Panc1 (cell line): ENCODE measurements around the gene CTNND2. TPM values are rescaled to one million over a fixed set of nuclear protein-coding genes. Genes with fewer than 3 reads are reported as not detected.

Experiments used
- ATAC-seq: fragments of 200-7000 bp; cut with Tn5 transposase; 2 replicates; pipeline ENCODE4 v1.9.1; 2020; ENCODE audit warnings: mild to moderate bottlenecking, moderate library complexity
- BruUV-seq: library from RNA; stranded (reverse); fragments of 400-500 nt; replicated peaks from 2 replicates; lab custom pipeline; 2021; lab: Mats Ljungman, UMichigan
- CTCF ChIA-PET: fragments of 300-600 bp; sonication (Branson Sonifier 250); formaldehyde crosslinking; loops from one replicate; lab custom pipeline; 2022; ENCODE audit warnings: antibody characterized with exemption; lab: Charles Lee
- POLR2A ChIA-PET: fragments of 300-600 bp; sonication (Branson Sonifier 250); formaldehyde crosslinking; loops from one replicate; lab custom pipeline; 2022; ENCODE audit warnings: antibody characterized with exemption; lab: Charles Lee
- DNase-seq: peaks from one replicate; pipeline ENCODE4 v3.0.0-alpha.2; 2010; ENCODE audit warnings: low read depth, low spot score
- H3K27ac ChIP-seq: 2 replicates; pipeline ENCODE4 v1.5.1; 2011; ENCODE audit warnings: mild to moderate bottlenecking, low read length, inconsistent platforms
- H3K27me3 ChIP-seq: fragments of 200-500 bp; sonication (Bioruptor generic); 2 replicates; pipeline ENCODE4 v1.6.0; 2014; ENCODE audit warnings: low read length, inconsistent platforms; ENCODE audit not compliant: control insufficient read depth, insufficient read depth
- H3K36me3 ChIP-seq: fragments of 200-500 bp; sonication (Bioruptor generic); 2 replicates; pipeline ENCODE4 v1.5.1; 2014; ENCODE audit warnings: inconsistent platforms, mild to moderate bottlenecking, low read length, moderate library complexity; ENCODE audit not compliant: control insufficient read depth, insufficient read depth
- H3K4me1 ChIP-seq: 2 replicates; pipeline ENCODE4 v1.5.1; 2011; ENCODE audit warnings: inconsistent platforms, mild to moderate bottlenecking, low read length, moderate library complexity; ENCODE audit not compliant: control insufficient read depth, insufficient read depth
- H3K4me3 ChIP-seq, 2 experiments: 2 replicates each; pipeline ENCODE4 v1.5.1; 2011 to 2012; ENCODE audit warnings: low read depth in 2 of 2, low read length in 2 of 2, mild to moderate bottlenecking in 2 of 2, inconsistent platforms in 1 of 2, moderate library complexity in 1 of 2
- H3K9me3 ChIP-seq: fragments of 200-500 bp; sonication (Bioruptor generic); 2 replicates; pipeline ENCODE4 v1.5.1; 2014; ENCODE audit warnings: low read depth, mild to moderate bottlenecking, inconsistent platforms, low read length, moderate library complexity; ENCODE audit not compliant: control insufficient read depth, insufficient read depth
- CTCF ChIP-seq: fragments of 450-650 bp; IDR thresholded peaks from 2 replicates; pipeline ENCODE4 v1.5.1; 2017; ENCODE audit warnings: mild to moderate bottlenecking
- POLR2AphosphoS5 ChIP-seq: IDR thresholded peaks from 2 replicates; pipeline ENCODE4 v1.6.1; 2012; ENCODE audit warnings: mild to moderate bottlenecking, low read depth, low read length, moderate library complexity
- REST ChIP-seq, 2 experiments: IDR thresholded peaks; 2 replicates each; pipeline ENCODE4 v1.6.1; 2011 to 2012; ENCODE audit warnings: low read depth in 2 of 2, control low read depth in 1 of 2, low read length in 1 of 2, mild to moderate bottlenecking in 1 of 2, moderate library complexity in 1 of 2; ENCODE audit not compliant: insufficient read depth in 1 of 2
- SIN3A ChIP-seq: IDR thresholded peaks from 2 replicates; pipeline ENCODE4 v1.6.1; 2012; ENCODE audit warnings: low read depth, mild to moderate bottlenecking, low read length, moderate library complexity, borderline replicate concordance; ENCODE audit not compliant: insufficient read depth
- TCF7L2 ChIP-seq: IDR thresholded peaks from 2 replicates; pipeline ENCODE4 v1.6.1; 2011; ENCODE audit warnings: mild to moderate bottlenecking, low read depth, low read length, inconsistent platforms
- in situ Hi-C: cut with HindIII; loops from 2 replicates; pipeline ENCODE4 v1.10.0; 2016; ENCODE audit warnings: low sequenced_read_pairs, low pct_unique_long_range_greater_than_20kb
- intact Hi-C: fragments of 100-400 bp; cut with micrococcal nuclease; formaldehyde crosslinking; loops from one replicate; pipeline ENCODE4 v1.10.0; 2022; ENCODE audit not compliant: unreplicated experiment
- total RNA-seq: library from RNA; stranded (reverse); gene quantifications from one replicate; pipeline ENCODE4 v1.2.1, GENCODE V29; 2021; ENCODE audit not compliant: unreplicated experiment

Gene CTNND2
- total RNA-seq, 1 experiment from 2014 or later, result 1.0 TPM

- intact Hi-C loops (no loop called here), in situ Hi-C loops (no loop called here)
- H3K4me3 ChIP-seq, result no peak overlapping the region
- DNase-seq (no peak), ATAC-seq (no peak)
- no peaks in the 10 kb centered on the region for H3K9me3 ChIP-seq
- no peaks in the 10 kb centered on the region for H3K36me3 ChIP-seq
- H3K27ac ChIP-seq, result no peak overlapping the region
- H3K27me3 ChIP-seq, result no peaks in the 10 kb centered on the region
- TF ChIP-seq SIN3A (no peak), REST (IDR thresholded peaks at IDR 0.05; ENCODE audit: insufficient read depth in 1 of 2, low read depth in 2 of 2, low read length in 1 of 2) (no peak), CTCF (no peak), POLR2AphosphoS5 (no peak), TCF7L2 (no peak)
- no peaks in the 10 kb centered on the region for H3K4me1 ChIP-seq
- ChIA-PET CTCF (no interaction called here), POLR2A (no interaction called here)
- no TSS peak for BruUV-seq
These were observed 145.9 kb downstream of the CTNND2 start for GRCh38 chr5:11758321-11758720.

GRCh38 chr5:11757661-11758060 lies 146.6 kb downstream of the CTNND2 start:
- POLR2A ChIA-PET, result no interaction called here
- in situ Hi-C loops, result no loop called here
- Histone ChIP-seq H3K36me3 (no peaks in the 10 kb centered on the region), H3K27ac (no peak overlapping the region), H3K9me3 (no peaks in the 10 kb centered on the region), H3K27me3 (no peaks in the 10 kb centered on the region), H3K4me1 (no peaks in the 10 kb centered on the region), H3K4me3 (no peak overlapping the region)
- CTCF ChIA-PET, result no interaction called here
- DNase-seq (no peak), ATAC-seq (no peak)
- intact Hi-C loops, result no loop called here
- BruUV-seq, result no TSS peak
- TF ChIP-seq SIN3A (no peak), CTCF (no peak), TCF7L2 (no peak), REST (IDR thresholded peaks at IDR 0.05; ENCODE audit: insufficient read depth in 1 of 2, low read depth in 2 of 2, low read length in 1 of 2) (no peak), POLR2AphosphoS5 (no peak)
